Activated CD4-positive, CD25-positive, alpha-beta regulatory T cell (primary cell): ENCODE results near the gene BICD2.
A peak's percentile ranks its signal among the peaks of the same experiment; 100 is the strongest.
"Not testable (repeated sequence)": the region's sequence is repeated elsewhere in the genome, so short reads cannot be mapped to it uniquely, and the experiment has no call there.

Experiments used
- DNase-seq, 4 experiments: peaks; one replicate each; lab custom pipeline; 2025; lab: John Stamatoyannopoulos, UW

Gene BICD2

GRCh38 chr9:92764381-92764987, at the start of gene BICD2:
BICD2 (minus strand) TSS chr9:92764833; CDS start chr9:92764744, 89 bp downstream.
- peak in 1 of 4 experiments; percentile 35 for DNase-seq

DNA sequence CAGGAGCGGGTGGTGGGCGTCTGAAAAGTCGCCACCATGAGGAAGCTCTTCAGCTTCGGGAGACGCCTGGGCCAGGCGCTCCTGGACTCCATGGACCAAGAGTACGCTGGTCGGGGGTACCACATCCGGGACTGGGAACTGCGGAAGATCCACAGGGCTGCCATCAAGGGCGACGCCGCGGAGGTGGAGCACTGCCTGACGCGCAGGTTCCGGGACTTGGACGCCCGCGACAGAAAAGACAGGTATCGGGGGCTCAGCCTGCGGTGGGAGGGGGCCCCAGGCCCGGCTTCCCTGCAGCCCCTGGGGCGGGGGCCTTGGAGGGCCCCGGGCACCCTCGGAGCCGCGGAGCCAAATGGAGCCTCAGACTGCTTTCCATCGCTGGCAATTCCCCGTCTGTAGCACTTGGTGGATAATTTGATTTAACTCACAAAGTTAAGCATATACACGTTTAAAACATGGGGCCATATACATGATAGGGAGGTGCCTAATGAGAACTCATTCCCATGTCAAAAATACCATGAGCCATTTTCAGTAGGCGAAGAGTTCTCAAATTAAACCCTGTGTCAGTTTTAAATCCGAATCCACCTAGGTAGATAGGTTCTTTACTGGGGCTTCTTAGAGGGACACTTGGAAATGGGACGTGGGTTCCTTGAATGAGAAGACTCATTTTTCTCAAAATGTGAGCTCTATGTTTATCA, 45.1 kb upstream of the BICD2 start:
- not testable (repeated sequence) for DNase-seq

GRCh38 chr9:92808726-92809451, 44.3 kb upstream of the BICD2 start:
- peak in 2 of 4 experiments; percentile 12 to 33 for DNase-seq

GRCh38 chr9:92807757-92808725, 43.4 kb upstream of the BICD2 start:
- DNase-seq: no peak

DNA sequence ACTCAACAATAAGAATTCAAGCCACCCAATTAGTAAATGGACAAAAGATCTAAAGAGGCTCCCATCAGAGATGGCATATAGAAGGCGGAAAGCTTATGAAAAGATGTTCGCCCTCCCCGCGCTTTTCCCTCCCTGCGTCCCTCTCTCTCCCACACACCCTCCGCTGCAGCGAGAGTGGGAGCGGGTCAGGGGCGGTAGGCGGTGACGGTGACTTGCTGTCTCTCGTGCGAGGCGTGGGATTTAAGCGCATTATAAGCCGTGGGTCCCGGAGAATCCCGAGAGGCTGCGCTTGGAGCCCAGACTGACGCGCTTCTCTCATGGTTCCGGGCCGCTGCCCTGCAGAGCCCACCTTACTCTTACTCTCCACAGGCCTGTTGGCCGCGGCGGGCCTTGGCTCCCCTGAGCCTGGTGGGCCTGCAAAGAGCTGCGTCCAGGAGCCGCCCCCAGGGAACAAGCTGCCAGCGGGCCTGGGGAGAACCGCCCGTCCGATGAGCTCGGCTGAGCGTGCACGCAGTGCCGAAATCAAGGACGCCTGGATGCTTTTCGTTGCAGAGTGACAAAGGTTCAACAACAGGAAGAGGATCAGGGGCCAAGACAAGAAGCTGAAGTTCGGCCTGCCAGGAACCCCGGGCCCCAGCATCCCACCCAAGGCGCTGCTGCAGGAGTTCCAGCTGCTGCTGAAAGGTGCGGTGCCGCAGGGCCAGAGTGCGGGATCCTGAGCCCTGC, 42.6 kb upstream of the BICD2 start:
- DNase-seq: no peak

DNA sequence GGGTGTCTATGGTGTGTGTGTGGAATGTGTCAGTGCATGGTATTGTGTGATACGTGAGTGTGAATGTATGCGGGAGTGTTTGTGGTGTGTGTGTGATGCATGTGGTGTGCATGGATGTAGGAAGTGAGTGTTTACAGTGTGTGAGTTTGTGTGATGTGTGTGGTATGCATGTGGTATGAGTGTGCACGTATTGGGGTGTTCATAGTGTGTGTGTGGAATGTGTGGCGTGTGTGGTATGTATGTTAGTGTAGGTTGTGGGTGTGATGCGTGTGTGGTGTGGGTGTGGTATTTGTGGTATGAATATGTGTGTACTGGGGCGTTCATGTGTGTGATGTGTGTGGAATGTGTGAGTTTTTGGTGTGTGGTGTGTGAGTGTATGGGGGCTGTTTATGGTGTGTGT, 40.1 kb upstream of the BICD2 start:
- DNase-seq: no peak

- DNase-seq: no peak
Observed at GRCh38 chr9:92798358-92798757, 33.7 kb upstream of the BICD2 start.

DNA sequence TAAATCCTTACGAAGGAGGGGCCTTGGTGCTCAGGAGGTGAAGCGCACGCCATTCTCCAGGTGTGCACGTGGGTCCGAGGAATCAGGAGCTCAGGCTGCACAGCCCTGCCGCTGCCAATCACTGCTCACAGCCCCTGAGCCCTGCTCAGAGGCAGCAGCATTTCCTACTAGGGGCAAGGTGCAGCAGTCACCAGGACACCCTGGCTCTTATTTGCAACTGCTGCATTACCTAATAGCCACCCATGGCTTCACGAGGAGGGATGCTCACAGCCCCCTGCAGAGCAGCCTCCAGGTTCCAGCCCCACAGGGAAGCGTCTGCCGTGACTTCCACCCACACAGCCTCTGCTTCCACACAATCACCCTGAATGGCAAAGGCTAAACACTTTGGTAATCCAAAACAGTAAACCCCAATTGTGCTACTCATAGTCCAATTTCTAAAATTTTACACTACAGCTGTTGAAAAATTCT, 31.7 kb upstream of the BICD2 start:
- DNase-seq: not testable (repeated sequence)

GRCh38 chr9:92795598-92796336, 31.1 kb upstream of the BICD2 start:
- no peak for DNase-seq

DNA sequence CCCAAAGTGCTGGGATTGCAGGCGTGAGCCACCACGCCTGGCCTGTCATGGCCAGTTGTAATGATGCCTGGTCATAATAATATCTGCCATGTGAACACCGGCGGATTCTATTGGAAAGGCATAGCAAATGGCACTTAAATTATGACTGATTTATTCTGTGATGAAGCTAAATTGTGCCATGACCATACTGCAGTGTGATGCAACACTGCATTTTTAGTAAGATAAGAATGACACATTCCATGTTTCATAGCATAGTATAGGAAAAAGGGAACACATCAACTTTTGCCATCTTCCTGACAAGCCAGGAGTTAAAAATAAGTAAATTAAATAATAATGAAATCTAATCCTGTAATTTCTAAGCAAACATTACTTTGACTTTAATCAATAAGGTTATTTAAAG, 30.4 kb upstream of the BICD2 start:
- no peak for DNase-seq

- no peak for DNase-seq
Observed at GRCh38 chr9:92794426-92794825, 29.8 kb upstream of the BICD2 start.

DNA sequence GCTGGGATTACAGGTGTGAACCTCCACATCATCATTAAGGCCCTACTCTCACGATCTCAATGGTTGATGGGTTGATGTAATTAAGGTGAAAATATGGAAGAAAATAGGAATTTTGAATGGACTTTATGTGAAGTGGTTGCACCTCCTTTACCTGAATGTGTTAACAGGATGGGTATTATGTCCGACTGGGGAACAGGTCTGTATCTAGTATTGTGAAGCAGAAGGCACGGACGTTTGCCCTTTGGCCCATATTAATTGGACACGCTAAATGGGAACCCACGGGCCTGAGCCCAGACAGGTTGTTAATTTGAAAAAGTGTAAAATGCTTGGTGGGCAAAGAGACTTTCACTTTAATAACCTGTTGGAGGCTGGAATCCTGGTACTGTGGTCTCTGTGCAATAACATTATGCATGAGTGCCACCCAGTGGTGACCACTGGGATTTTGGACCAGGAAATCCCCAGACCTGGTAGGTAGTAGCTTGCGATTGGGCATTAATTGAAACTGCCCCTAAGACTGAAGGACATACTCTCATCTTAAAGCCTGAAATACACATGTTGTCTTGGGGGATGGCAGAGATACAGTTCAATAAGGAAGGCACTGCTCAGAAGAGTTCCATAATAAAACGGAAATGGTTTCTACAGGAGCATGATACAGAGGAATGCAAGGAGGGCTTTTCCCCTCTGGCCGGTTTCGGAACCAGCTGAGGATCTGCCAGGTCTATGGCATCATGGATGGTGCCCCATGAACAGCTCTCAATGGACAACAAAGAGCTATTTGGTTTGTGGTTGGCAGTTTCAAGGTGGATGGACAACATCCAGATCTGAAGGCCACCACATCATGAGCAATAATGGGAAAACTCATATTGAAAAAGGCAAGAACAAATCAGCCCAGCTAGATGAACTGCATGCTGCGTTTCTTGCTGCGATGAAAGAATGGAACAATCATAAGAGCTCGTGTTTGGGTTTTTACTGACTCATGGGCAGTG, 26.2 kb upstream of the BICD2 start:
- peak; percentile 44 to 63 (median 54) for DNase-seq

GRCh38 chr9:92786298-92786697, 21.7 kb upstream of the BICD2 start:
- no peak for DNase-seq

GRCh38 chr9:92781899-92782298, 17.3 kb upstream of the BICD2 start:
- DNase-seq: no peak

DNA sequence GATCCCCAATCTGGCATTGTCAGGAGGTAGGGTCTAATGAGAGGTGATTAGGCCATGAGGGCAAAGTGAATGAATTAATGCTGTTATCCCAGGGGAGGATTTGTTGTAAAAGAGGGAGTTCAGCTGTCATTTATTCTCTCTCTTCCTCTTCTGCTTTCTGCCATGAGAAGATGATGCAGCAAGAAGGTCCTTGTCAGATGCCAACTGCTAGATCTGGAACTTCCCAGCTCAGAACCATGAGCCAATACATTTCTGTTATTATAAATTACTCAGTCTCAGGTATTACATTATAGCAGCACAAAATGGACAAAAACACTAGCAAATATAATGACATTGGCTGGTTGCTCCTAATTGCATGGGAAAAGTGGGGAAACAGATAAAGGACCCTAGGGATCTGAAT, 15.6 kb upstream of the BICD2 start:
- no peak for DNase-seq

- DNase-seq: no peak
Observed at GRCh38 chr9:92775466-92775865, 10.8 kb upstream of the BICD2 start.

DNA sequence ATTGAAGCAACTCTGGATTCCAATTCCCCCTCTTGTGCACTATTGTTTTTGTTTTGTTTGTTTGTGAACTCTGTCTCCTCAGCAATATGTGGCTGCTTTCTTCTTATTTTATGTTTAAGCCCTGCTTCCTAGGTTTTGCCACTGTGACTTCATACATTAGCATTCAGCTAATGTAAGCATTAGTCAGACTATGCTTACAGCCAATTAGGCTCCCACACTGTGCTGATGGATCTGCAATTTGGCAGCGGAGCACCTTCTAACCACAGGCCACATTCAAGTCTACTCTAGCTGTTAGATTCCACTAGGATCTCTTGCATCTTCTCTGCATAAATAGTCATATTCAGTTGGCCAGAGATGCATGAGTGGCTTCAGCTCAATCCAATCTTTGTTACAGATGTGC, 9.6 kb upstream of the BICD2 start:
- DNase-seq: no peak

GRCh38 chr9:92773810-92774209, 9.2 kb upstream of the BICD2 start:
- DNase-seq: no peak

GRCh38 chr9:92771309-92771708, 6.7 kb upstream of the BICD2 start:
- no peak for DNase-seq
